ENCODE data around the gene AKNAD1. TPM values are rescaled to one million over a fixed set of nuclear protein-coding genes. Genes with fewer than 3 reads are reported as not detected.

The AKNAD1 gene
- not detected for total RNA-seq

DNA sequence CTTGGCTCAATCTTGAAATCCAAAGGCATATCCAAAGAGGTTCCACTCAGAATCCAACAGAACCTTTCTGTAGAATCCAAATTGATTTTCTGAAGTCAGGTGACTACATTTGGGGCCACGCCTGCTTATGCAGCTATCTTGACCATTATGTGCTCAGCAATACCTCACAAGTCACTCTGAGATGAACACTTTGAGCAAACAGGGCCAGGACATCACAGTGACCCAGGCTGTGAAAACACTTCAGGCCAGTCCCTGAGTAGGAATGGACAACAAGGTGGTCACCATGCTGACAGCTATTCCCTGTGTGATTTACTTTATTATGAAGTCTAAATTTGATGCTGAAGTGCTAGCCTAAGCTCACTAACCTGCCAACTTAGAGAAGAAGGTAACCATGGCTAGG is at the start of gene AKNAD1:
Gene AKNAD1, minus strand, starts transcription at position 101 of the 400 bp plus-strand sequence. CDS start 4,430 bp downstream, outside the sequence.
- DNase-seq, result no peak
- Histone ChIP-seq H3K27ac (no peak within 1 kb of the TSS), H3K9me3 (no peaks in the 10 kb centered on the region), H3K4me1 (no peaks in the 10 kb centered on the region), H3K27me3 (no peaks in the 10 kb centered on the region), H3K36me3 (no peaks in the 10 kb centered on the region), H3K4me3 (no peak within 1 kb of the TSS)
- TF ChIP-seq, protein P1, sequence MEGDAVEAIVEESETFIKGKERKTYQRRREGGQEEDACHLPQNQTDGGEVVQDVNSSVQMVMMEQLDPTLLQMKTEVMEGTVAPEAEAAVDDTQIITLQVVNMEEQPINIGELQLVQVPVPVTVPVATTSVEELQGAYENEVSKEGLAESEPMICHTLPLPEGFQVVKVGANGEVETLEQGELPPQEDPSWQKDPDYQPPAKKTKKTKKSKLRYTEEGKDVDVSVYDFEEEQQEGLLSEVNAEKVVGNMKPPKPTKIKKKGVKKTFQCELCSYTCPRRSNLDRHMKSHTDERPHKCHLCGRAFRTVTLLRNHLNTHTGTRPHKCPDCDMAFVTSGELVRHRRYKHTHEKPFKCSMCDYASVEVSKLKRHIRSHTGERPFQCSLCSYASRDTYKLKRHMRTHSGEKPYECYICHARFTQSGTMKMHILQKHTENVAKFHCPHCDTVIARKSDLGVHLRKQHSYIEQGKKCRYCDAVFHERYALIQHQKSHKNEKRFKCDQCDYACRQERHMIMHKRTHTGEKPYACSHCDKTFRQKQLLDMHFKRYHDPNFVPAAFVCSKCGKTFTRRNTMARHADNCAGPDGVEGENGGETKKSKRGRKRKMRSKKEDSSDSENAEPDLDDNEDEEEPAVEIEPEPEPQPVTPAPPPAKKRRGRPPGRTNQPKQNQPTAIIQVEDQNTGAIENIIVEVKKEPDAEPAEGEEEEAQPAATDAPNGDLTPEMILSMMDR (IDR thresholded peaks at IDR 0.05), result no peak
- TF ChIP-seq POLR2A (IDR thresholded peaks at IDR 0.05), result no peak

- no peaks in the 10 kb centered on the region for H3K9me3 ChIP-seq
- H3K4me1 ChIP-seq, result no peaks in the 10 kb centered on the region
- H3K27me3 ChIP-seq, result no peaks in the 10 kb centered on the region
- no peak for DNase-seq
- H3K4me3 ChIP-seq, result no peak overlapping the region
- TF ChIP-seq, protein P1 (IDR thresholded peaks at IDR 0.05), result no peak
- TF ChIP-seq POLR2A (IDR thresholded peaks at IDR 0.05), result no peak
- H3K27ac ChIP-seq, result no peak overlapping the region
- H3K36me3 ChIP-seq, result no peaks in the 10 kb centered on the region
These were observed 44.2 kb upstream of the AKNAD1 start for GRCh38 chr1:108901106-108901505.

DNA sequence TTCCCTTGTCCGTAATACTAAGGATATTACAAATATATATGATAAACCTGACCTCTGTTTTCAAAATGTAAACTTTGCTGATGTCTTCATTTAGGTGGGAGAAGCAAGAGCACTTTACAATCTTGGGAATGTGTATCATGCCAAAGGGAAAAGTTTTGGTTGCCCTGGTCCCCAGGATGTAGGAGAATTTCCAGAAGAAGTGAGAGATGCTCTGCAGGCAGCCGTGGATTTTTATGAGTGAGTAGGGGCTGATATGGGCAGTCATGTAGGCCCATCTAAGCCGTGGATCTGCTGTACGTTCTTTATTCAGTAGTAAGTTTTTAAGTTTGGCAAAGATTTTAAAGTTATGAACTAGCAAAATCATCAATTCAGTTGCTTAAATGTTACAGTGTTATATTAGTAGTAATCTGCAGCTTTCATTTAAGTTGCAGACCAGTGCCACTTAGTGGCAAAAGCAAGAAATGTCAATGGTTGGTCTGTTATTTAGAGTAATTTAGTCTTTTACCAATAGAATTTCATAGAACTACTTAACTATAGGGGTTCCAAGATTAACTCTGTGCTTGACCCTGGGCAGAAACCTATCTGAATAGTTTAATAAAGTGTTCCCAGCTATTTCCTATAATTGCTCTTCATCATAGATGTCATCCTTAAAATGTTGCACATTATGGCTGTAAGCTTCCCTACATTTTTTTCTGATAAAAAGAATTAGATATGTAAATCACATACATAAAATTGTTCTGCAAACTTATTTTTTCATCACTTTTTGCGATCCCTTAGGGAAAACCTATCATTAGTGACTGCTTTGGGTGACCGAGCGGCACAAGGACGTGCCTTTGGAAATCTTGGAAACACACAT is 41.2 kb upstream of the AKNAD1 start:
- H3K27ac ChIP-seq, result no peak overlapping the region
- no peaks in the 10 kb centered on the region for H3K9me3 ChIP-seq
- H3K36me3 ChIP-seq, result no peaks in the 10 kb centered on the region
- no peak overlapping the region for H3K4me3 ChIP-seq
- DNase-seq, result peak in 1 of 3 donors; percentile 57
- H3K27me3 ChIP-seq, result no peaks in the 10 kb centered on the region
- no peak for TF ChIP-seq POLR2A (IDR thresholded peaks at IDR 0.05)
- TF ChIP-seq, protein P1 (IDR thresholded peaks at IDR 0.05), result peak in 5 of 6 experiments; percentile 66 to 91 (median 81)
- H3K4me1 ChIP-seq, result no peaks in the 10 kb centered on the region

DNA sequence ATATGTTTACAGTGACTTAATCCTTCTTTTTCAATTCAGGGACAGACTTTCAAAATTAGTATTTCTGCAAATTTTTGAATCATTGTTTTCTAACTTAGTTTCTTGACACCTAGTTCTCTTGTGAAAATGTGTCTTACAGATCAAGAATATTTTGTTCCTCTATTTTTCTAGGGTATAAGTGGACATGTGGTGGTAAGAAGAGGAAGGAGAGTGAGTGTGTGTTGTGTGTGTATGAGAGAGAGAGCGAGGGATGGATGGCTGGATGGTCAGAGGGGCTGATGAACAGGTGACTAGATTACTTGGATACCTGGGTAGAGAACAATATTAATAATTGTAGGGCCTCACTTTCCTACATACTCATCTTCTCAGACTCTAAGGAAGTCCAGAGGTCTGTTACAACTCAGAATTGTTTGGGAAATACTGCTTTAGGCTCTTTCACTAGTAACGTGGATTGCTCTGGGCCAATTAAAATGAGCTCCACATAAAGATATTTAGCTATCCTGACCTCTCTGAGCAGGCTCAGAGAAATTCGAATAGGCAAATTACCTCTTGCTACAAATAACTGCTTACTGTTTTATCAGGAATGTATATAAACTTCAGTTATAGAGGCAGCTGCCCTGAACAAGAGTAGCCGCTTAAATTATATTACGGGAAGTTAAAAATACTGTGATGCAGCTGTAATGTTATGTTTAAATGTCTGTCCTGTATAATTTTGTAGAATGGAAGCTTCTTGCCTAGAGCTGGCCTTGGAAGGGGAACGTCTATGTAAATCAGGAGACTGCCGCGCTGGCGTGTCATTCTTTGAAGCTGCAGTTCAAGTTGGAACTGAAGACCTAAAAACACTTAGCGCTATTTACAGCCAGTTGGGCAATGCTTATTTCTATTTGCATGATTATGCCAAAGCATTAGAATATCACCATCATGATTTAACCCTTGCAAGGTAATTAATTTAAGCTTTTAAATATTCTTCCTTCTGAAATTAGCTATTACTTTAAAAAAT is 39.6 kb upstream of the AKNAD1 start:
- Histone ChIP-seq H3K27ac (peak overlapping the region in 1 of 4 donors; percentile 9), H3K4me1 (no peaks in the 10 kb centered on the region), H3K9me3 (no peaks in the 10 kb centered on the region), H3K27me3 (no peaks in the 10 kb centered on the region), H3K4me3 (no peak overlapping the region), H3K36me3 (no peaks in the 10 kb centered on the region)
- TF ChIP-seq POLR2A (IDR thresholded peaks at IDR 0.05), result no peak
- TF ChIP-seq, protein P1 (IDR thresholded peaks at IDR 0.05), result no peak
- no peak for DNase-seq

- H3K27ac ChIP-seq, result no peak overlapping the region
- no peaks in the 10 kb centered on the region for H3K9me3 ChIP-seq
- TF ChIP-seq, protein P1 (IDR thresholded peaks at IDR 0.05), result no peak
- TF ChIP-seq POLR2A (IDR thresholded peaks at IDR 0.05), result no peak
- no peak for DNase-seq
- H3K4me1 ChIP-seq, result no peaks in the 10 kb centered on the region
- no peaks in the 10 kb centered on the region for H3K36me3 ChIP-seq
- no peaks in the 10 kb centered on the region for H3K27me3 ChIP-seq
- no peak overlapping the region for H3K4me3 ChIP-seq
These were observed 36.2 kb upstream of the AKNAD1 start for GRCh38 chr1:108893141-108893530.
